Hepatic stellate cell (primary cell): ENCODE measurements around the gene ZDHHC17.

Source experiments
- DNase-seq: peaks from one replicate; pipeline ENCODE4 v3.0.0; 2011; ENCODE audit warnings: low spot score

ZDHHC17 gene

DNA sequence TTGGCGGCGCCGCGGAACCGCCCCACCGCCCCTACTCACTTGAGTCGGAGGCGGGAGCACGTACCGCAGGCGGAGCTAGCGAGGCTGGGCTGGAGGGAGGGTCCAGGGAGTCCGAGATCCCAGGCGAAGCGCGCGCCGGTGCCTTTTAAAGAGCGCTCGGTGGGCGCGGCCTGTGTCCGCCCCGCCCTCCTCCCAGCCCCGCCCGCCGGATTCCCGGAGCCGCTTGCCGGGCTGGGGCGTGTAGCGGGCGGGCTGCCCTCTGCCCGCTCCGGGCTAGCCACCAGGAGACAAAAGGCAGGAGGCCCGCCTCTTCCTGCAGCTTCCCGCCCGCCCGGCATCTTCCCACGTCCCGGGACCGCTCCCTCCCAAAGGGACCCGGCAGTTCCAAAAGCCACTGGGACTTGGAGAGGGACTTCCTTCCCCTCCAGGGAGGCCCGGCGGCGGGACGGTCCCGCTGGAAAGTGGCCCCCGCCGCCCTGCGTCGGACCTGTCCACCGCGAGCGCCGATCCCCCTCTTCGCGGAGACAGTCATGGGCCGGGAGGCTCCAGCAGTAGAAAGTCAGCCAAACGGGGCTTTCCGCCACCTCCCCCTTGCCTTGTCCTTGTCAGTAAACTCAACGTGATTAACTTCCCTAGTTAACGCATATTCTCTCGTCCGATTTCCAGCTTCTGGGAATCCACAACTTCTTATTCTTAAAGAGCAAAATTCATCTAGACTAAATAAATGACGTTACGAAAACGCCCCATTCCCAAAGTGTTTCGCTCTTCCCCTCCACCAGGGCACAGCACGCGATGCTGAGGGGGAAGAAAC is 115.2 kb downstream of the ZDHHC17 start, which contains the start of gene CSRP2:
Gene CSRP2, minus strand, starts transcription at position 121 of the 811 bp plus-strand sequence. CDS start 12,759 bp downstream, outside the sequence.
- peak; percentile 87 for DNase-seq

DNA sequence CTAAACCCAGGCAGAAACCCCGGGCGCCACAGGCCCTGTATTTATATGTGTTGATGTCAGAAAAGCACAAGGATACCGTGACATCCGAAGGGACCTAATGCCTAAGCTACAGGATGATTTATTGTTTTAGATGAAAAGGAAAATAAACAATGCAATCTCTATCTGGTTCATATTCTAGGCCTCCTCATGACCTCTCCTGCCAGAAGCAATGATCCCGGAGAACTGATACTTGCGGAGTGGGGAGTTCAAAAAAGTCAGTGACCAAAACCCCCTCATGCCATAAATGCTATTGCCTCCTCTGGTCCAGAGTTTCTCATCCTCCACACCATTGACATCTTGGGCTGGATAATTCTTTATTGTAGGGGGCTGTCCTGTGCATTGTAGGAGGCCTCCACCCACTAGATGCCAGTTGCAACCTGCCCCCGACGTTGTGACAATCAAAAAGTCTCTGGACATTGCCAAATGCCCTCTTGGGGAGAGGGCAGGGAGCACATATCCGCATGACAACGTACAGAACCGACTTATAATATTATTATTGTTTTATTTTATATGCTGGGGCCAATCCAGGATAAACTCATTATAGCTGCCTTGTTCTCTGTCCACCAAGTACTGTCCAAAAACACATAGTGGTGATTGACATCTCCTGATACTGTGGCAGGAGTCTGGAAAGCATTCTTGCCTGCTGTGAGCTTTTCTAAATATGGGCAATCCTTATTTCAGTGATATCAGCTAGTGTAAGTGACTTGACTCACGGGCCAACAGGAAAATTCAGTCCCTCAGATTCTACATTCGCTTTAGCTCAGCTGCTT is 116.0 kb downstream of the ZDHHC17 start:
- DNase-seq, result peak; percentile 72

DNA sequence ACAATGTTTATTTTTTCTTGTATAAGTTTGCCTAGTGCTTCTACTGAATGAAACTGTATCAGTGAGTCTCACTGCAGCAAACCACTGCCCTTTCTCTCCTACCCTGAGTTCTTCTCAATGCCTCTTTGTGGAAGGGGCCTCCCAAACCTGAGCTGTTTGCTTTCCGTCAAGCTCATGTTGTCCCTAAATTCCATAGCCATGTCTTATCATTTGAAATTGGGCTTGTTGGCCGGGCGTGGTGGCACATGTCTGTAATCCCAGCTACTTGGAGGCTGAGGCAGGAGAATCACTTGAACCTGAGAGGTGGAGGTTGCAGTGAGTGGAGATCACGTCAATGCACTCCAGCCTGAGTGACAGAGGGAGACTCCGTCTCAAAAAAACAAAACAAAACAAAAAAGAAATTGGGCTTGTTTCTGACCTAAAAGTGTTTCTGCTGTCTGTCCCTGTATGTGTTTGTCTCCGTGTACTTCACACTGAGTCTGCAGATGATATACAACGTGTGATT is 116.7 kb downstream of the ZDHHC17 start:
- DNase-seq, result no peak

DNA sequence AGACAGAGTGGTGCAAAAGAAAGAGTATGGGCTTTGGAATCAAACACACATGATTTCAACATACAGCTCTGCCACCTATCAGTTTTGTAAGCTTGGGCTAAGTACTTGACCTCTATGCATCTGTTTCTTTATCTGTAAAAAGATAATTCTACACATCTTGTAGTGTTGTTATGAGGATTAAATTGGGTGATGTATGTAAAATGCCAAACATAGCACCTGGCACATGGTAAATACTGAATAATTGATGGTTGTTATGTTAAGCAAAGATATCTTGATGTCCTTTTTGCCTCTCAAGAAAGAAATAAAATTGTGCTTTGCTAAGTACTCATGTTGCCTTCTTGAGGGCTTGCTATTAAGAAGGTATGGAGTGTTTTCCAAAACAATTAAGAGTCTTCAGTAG is 117.2 kb downstream of the ZDHHC17 start:
- no peak for DNase-seq

DNA sequence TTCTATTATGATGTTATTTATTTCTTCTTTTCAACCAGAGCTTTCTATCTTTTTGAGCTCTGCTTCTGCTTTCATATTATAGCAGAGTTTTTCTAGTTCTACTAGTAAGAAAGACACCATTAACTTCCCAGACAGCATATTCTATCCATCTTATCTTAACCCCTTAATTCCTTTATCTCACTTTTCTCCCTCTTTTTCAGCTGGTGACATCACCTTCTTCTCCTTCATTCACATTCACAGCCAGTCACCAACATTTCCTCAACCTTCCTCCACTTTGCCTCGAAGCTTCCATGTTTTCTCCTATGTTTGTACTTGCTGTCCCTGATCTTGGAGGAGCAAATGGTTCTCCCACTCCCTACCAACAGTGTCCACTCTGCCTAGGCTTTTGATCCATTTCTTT is 118.5 kb downstream of the ZDHHC17 start:
- no peak for DNase-seq

DNA sequence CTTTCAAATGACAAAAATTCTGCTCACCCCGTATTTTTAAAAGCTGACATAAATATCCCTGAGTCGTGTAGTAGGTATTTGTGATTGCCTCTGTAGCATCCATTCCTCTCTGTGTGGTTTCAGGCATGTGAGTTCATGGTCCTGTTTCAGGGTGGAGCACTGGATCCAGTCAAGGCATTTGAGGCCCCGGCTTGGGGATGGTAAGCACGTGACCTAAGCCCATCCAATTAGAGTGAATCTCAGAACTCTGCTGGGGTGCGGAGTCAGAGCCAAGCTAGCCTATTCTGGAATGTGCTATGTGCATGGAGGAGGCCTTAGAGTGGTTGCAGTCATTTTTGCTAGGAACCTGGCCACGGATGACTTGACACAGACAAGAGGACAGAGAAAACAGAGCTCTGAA is 119.2 kb downstream of the ZDHHC17 start:
- DNase-seq, result peak; percentile 67

DNA sequence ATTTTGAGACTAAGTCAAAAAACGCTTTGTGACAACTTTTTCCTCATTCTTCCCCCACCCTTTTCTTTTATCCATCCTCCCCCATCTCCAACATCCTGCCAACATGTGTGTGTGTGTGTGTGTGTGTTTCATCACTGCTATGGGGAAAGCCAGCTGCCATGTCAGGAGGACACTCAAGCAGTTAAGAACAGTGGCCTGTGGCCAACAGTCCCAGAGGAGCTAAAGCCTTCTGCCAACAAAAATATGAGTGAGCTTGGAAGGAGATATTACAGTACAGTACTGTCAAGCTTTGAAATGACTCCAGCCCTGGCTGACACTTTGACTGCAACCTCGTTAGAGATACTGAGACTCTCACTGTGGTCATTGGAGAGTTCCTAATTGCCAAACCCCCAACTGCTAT is 119.9 kb downstream of the ZDHHC17 start:
- DNase-seq, result no peak

DNA sequence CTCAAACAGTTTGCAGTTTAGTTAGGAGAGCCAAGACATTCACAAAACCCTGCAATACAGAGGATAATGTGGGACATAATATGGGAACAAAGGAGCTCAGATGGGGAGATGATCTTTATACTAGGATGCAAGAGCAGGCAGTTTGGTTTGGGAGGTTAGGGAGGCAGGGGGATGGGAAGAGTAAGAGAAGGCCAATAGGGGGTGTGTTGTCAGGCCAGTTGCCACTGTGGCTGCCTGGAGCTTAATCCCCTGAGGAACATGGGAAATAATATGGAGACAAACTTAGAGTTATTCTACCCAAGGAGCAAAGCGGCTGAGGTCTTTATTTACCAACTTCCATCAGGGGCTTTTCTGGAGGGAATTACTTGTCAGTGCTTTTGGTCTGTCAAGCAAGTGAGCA is 124.9 kb downstream of the ZDHHC17 start:
- DNase-seq, result no peak

- DNase-seq, result no peak
These were observed 126.5 kb downstream of the ZDHHC17 start for GRCh38 chr12:76890151-76891143.

DNA sequence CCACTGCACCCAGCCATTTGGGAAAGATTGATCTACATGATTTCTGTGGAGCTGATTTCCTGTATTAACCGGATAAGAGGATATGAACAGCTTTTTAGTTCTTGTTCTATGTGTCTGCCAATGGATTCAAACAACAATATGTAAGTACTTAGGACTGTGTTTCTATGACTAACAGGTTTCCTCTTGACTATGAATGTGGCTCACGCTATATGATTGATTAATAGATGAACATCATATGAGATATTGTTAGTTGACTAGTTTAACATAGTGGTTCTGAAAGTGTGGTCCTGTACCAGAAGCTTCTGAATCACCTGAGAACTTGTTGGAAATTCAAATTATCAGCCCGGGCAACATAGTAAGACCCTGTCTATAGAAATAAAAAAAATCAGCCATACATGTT is 127.7 kb downstream of the ZDHHC17 start:
- DNase-seq, result no peak

DNA sequence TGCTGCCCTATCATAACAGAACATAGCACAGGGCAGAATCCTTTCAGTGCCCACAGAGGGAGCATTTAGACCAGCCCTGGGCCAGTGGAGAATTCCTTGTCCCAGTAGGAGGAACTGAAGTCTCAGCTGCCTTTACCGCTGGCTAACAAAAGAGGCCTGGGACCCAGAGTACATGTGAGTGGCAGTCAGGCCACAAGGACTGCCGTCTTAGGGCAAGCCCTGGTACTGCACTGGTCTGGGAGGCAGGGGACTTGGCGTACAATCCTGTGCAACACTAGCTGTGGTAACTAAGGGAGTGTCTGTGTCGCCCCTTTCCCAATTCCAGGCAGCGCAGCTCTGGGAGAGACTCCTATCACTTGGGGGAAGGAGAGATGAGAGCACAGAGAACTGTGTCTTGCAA is 131.9 kb downstream of the ZDHHC17 start:
- no peak for DNase-seq

- no peak for DNase-seq
These were observed 132.4 kb downstream of the ZDHHC17 start for GRCh38 chr12:76896274-76896673.

DNA sequence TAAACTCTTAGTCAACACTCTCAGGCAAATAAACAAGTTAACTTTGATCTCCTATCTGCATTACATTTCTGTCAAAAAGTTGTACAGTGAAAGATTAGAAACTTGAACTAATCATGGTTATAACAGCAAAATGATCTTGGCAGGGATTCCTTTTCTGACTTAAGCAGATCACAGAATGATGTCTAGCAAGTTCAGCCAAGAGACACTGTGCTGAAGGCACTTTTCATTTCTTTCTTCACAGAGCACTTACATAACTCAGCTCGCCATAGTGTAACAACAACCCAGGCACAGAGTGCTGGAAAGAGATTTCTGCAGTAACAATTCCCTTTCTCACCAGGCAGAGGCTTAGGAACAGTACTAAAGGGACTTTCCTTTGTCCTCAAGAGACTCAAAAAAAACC is 134.5 kb downstream of the ZDHHC17 start:
- no peak for DNase-seq

DNA sequence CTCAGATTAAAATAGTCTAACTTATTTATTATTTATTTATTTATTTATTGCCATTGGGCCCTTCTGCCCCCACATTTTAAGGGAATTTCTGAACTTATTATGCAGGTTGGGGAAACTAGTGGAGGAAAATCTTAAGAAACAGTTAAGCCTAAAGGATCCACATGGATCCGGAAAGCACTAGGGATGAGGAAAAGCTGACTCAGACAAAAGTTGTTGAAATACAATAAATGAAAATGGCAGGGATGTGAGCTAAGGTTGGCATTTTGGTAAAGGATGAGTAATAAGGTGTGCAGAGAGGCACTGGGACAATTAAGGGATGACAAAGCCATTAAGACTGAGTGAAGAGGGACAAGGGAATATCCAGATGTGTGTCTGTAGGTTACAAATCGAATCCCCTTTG is 135.6 kb downstream of the ZDHHC17 start:
- no peak for DNase-seq

DNA sequence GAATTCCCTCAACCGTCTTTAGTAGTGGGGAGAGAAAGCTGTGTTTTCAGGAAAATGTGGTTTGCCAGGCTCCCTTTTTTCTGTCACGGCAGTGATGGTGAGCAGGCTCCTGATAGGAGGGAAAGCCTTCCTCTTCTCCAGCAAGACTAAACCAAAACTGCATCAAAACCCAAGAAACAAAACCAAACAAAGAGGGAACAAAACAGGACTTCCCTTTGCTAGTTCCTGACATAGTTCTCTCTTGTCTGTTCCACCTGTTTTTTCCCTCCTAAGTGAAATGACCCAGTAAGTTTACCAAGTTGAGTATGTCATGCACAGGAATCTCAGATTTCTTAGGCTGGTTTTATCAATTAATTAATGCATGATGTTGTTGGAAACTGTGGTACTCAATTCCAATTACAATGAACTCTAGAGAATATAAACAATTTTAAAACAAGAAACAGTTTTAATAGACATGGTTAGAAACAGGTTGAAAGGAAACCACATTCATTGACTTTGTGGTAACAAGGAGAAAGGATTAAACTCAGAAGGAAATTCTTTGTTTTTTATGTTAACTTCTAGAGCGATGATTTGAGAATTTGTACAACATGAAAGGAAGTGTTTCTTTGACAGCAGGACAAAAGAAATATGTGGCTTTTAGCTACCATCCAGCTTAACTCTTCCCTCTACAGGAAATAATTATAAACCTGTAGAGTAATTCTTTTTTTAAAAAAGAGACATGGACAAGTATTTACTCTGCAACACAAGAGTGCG is 137.9 kb downstream of the ZDHHC17 start:
- no peak for DNase-seq
